ENCODE measurements around the gene PLEKHN1.

The PLEKHN1 gene

DNA sequence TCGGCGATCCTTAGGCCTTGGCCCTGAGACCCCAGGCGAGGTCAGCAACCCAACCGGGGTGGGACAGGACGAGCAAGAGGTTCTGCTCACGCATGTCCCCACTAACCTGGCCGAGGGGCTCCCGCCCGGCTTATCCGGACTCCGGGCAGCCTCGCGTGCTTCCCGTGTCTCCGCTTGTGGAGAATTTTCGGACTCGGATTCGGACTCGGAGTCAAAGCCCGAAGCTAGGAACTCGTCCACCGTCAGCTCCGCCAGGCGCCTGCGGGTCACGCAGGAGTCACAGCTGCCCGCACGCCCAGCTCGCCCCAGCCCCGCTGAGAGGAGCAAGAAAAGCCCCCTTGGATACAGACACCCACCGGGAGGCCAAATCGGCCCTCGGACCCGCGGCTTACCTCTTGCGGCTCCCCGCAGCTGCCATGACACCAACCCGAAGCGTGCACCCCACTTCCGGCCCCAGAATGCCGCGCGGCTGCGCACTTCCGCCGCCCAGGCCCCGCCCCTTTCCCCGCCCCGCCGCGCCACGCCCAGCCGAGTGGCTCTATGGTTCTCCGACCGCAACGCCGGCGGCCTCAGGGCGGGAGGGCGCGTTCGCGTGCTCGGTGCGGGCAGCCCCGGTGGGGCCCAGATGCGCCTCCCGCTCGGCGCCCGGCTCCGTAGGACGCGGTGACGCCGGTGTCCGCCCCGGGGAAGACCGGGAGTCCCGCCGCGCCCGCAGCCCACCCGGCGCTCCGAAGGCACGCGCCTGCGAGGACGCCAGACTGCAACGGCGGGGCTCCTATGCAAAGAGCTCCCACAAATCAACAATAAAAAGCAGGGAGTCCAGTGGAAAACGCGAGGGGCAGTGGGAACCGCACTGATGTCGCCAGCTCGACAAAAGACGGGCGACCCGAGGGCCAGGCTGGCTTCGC, 7.2 kb upstream of the PLEKHN1 start, which contains the start of gene NOC2L:
Gene NOC2L (minus strand): TSS at position 434 of the 908 bp plus-strand sequence. CDS start 16 bp downstream, at position 418.
- Histone ChIP-seq H3K9me3 (no peaks in the 10 kb centered on the region), H3K4me3 (ENCODE audit: low read depth, low read length) (peak within 1 kb of the TSS; percentile 95), H3K27me3 (no peaks in the 10 kb centered on the region), H3K4me1 (no peaks in the 10 kb centered on the region), H3K36me3 (peaks cover 42% of the 10 kb centered on the region)
- peak; percentile 95 for DNase-seq
- TF ChIP-seq, protein P1, sequence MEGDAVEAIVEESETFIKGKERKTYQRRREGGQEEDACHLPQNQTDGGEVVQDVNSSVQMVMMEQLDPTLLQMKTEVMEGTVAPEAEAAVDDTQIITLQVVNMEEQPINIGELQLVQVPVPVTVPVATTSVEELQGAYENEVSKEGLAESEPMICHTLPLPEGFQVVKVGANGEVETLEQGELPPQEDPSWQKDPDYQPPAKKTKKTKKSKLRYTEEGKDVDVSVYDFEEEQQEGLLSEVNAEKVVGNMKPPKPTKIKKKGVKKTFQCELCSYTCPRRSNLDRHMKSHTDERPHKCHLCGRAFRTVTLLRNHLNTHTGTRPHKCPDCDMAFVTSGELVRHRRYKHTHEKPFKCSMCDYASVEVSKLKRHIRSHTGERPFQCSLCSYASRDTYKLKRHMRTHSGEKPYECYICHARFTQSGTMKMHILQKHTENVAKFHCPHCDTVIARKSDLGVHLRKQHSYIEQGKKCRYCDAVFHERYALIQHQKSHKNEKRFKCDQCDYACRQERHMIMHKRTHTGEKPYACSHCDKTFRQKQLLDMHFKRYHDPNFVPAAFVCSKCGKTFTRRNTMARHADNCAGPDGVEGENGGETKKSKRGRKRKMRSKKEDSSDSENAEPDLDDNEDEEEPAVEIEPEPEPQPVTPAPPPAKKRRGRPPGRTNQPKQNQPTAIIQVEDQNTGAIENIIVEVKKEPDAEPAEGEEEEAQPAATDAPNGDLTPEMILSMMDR (IDR thresholded peaks at IDR 0.05; ENCODE audit: low read depth, low read length) = no peak

DNA sequence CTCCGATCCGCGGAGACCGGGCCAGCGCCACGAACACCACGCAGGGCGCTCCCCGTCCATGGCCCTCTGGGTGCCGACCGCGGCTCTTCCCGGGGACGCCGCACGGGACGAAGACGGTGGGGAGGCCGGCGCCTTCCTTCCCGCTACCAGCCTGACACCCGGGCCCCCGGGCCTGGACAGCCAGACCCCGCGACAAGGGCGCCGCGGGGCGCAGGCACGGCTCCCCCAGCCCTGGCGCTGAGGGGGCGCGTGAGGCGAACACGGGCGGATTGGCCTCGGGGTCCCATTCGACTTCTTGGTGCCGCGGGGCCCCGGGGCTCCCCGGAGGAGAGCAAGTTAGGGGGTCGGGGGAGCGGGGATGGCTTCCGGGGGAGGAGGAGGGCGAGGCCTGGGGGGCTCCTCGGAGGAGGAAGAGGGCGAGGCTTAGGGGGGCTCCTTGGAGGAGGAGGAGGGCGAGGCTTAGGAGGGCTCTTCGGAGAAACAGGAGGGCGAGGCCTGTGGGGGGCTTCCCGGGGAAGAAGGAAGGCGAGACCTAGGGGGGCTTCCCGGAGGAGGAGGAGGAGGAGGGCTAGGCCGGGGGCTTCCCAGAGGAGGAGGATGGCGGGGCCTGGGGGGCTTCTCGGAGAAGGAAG, 6.4 kb upstream of the PLEKHN1 start:
- DNase-seq = no peak
- H3K4me3 ChIP-seq (ENCODE audit: low read depth, low read length) = peak overlapping the region; percentile 66
- H3K4me1 ChIP-seq = no peaks in the 10 kb centered on the region
- H3K27me3 ChIP-seq = no peaks in the 10 kb centered on the region
- no peaks in the 10 kb centered on the region for H3K9me3 ChIP-seq
- TF ChIP-seq, protein P1 (IDR thresholded peaks at IDR 0.05; ENCODE audit: low read depth, low read length) = no peak
- peaks cover 35% of the 10 kb centered on the region for H3K36me3 ChIP-seq

DNA sequence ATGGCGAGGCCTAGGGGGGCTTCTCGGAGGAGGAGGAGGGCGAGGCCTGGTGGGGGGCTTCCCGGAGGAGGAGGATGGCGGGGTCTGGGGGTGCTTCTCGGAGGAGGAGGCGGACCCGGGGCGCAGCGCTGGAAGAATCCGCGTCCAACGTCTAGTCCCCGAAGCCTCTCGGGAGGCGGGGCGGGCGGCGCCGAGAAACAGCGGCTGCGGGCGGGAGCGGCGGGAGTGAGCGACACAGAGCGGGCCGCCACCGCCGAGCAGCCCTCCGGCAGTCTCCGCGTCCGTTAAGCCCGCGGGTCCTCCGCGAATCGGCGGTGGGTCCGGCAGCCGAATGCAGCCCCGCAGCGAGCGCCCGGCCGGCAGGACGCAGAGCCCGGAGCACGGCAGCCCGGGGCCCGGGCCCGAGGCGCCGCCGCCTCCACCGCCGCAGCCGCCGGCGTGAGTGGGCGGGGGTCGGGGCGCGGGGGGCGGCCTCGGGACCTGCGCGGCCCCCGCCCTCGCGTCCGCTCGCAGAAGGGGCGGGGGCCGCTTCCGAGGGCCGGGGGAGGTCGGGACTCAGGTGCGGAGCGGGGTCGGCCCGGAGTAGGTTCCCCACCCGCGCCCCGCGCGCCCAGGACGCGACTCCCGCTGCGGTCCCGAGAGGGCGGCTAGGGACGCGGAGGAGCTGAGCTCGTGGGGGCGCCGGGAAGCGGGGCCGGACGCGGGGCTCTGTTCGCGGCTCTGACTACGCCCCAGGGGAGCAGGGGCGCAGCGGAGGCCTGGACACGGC, 5.7 kb upstream of the PLEKHN1 start, which contains the start of gene KLHL17:
Gene KLHL17 (plus strand): TSS at position 222 of the 769 bp plus-strand sequence. CDS start 110 bp downstream, at position 332.
- Histone ChIP-seq H3K27me3 (no peaks in the 10 kb centered on the region), H3K9me3 (no peaks in the 10 kb centered on the region), H3K4me3 (ENCODE audit: low read depth, low read length) (peak within 1 kb of the TSS; percentile 66), H3K4me1 (no peaks in the 10 kb centered on the region), H3K36me3 (peaks cover 35% of the 10 kb centered on the region)
- TF ChIP-seq, protein P1 (IDR thresholded peaks at IDR 0.05; ENCODE audit: low read depth, low read length) = no peak
- DNase-seq = peak; percentile 91

DNA sequence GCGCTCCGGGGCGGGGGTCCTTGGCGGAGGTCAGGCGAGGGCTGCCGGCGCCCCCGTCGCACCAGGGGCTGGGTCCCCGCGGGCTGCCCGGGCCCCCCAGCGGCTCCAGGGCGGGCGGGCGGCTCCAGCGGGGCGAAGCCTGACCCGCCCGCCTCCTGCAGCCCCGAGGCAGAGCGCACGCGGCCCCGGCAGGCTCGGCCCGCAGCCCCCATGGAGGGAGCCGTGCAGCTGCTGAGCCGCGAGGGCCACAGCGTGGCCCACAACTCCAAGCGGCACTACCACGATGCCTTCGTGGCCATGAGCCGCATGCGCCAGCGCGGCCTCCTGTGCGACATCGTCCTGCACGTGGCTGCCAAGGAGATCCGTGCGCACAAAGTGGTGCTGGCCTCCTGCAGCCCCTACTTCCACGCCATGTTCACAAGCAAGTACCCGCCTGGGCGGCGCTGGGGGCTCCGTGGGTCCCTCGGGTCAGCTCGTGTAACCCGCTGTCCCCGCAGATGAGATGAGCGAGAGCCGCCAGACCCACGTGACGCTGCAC, 5.1 kb upstream of the PLEKHN1 start:
- H3K36me3 ChIP-seq = peaks cover 28% of the 10 kb centered on the region
- H3K4me1 ChIP-seq = no peaks in the 10 kb centered on the region
- TF ChIP-seq, protein P1 (IDR thresholded peaks at IDR 0.05; ENCODE audit: low read depth, low read length) = no peak
- H3K9me3 ChIP-seq = no peaks in the 10 kb centered on the region
- H3K27me3 ChIP-seq = no peaks in the 10 kb centered on the region
- DNase-seq = no peak
- H3K4me3 ChIP-seq (ENCODE audit: low read depth, low read length) = peak overlapping the region; percentile 66

DNA sequence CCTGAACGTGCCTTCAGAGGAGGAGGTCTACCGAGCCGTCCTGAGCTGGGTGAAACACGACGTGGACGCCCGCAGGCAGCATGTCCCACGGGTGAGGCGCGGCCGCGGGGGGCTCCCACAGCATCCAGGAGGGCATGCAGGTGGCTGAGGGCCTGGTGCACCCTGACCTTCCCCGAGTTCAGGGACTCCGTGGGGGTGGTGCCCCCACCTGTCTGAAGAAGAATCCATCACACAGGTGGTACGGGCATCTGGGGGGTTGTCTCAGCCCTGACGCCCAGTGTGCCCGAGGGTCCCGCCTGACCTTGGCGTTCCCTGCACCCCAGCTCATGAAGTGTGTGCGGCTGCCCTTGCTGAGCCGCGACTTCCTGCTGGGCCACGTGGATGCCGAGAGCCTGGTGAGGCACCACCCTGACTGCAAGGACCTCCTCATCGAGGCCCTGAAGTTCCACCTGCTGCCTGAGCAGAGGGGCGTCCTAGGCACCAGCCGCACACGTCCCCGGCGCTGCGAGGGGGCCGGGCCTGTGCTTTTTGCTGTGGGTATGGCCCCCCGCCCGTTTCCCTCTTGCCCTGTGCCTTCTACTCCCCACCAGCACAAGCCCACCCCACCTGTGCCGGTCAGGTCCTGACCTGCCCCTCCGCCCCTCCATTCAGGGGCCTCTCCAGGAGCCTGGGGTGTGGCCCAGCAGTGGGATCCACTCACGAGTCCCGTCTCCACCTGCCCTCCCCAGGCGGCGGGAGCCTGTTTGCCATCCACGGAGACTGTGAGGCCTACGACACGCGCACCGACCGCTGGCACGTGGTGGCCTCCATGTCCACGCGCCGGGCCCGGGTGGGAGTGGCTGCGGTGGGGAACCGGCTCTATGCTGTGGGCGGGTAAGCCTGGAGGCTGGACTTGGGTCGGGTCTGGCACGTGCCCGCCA, 3.6 kb upstream of the PLEKHN1 start:
- H3K27me3 ChIP-seq = 0 out of 2 replicates have a peak, but pooled peaks cover 3% of the 10 kb centered on the region
- H3K4me3 ChIP-seq (ENCODE audit: low read depth, low read length) = no peak overlapping the region
- DNase-seq = no peak
- TF ChIP-seq, protein P1 (IDR thresholded peaks at IDR 0.05; ENCODE audit: low read depth, low read length) = no peak
- no peaks in the 10 kb centered on the region for H3K9me3 ChIP-seq
- peaks cover 4% of the 10 kb centered on the region for H3K4me1 ChIP-seq
- H3K36me3 ChIP-seq = peaks cover 21% of the 10 kb centered on the region
